Testis (tissue), 3 donors: ENCODE data around the gene CCDC178. TPM values are rescaled to one million over a fixed set of nuclear protein-coding genes. Genes with fewer than 3 reads are reported as not detected.

Experiments used
- DNase-seq: peaks from one replicate; pipeline ENCODE4 v3.0.0-alpha.2; 2019
- H3K27ac ChIP-seq, 2 donors: fragments of 200-600 bp; sonication (generic); one replicate each; pipeline ENCODE4 v1.5.1; 2019
- H3K27me3 ChIP-seq: fragments of 200-600 bp; sonication (generic); one replicate; pipeline ENCODE4 v1.5.1; 2019
- H3K36me3 ChIP-seq: fragments of 200-600 bp; sonication (generic); one replicate; pipeline ENCODE4 v1.5.1; 2017; ENCODE audit warnings: low read depth; ENCODE audit errors: missing control alignments
- H3K4me1 ChIP-seq: fragments of 200-600 bp; sonication (generic); one replicate; pipeline ENCODE4 v1.5.1; 2019
- H3K4me3 ChIP-seq, 2 donors: fragments of 200-600 bp; sonication (generic); one replicate each; pipeline ENCODE4 v1.5.1; 2017 to 2019
- H3K9me3 ChIP-seq: fragments of 200-600 bp; sonication (generic); one replicate; pipeline ENCODE4 v1.5.1; 2017
- CTCF ChIP-seq, 3 experiments: fragments of 450-650 bp in 2 of 3; fragments of 200-600 bp in 1 of 3; sonication (generic) in 1 of 3; IDR thresholded peaks; one replicate each; pipeline ENCODE4 v1.5.1; 2016 to 2019; ENCODE audit warnings: antibody characterized with exemption in 3 of 3, mild to moderate bottlenecking in 2 of 3, moderate library complexity in 1 of 3
- POLR2A ChIP-seq: fragments of 450-650 bp; IDR thresholded peaks from one replicate; pipeline ENCODE4 v1.6.1; 2017; ENCODE audit warnings: antibody characterized with exemption, mild to moderate bottlenecking, moderate library complexity
- WGBS, 2 donors: methylation state at CpG; one replicate each; pipeline ENCODE4 v1.1.5; 2018; 5-methylcytosine and 5-hydroxymethylcytosine counted together
- intact Hi-C: fragments of 100-400 bp; cut with DNase I; formaldehyde crosslinking; loops from one replicate; pipeline ENCODE4 v1.15.1; 2023; ENCODE audit warnings: low total_unique reads
- polyA plus RNA-seq: library from polyadenylated mRNA; stranded (reverse); fragments of 350-450 nt; fragmentation: Illumina TruSeq; extraction: RNeasy Lipid Tissue Mini Kit (QIAGEN cat#74804); gene quantifications from one replicate; pipeline ENCODE4 v1.2.3, GENCODE V29; 2014; ENCODE audit warnings: low read depth, low replicate concordance; ENCODE audit not compliant: insufficient read depth
- total RNA-seq, 2 donors: library from RNA; depleted of rRNA; stranded (reverse); fragments of >200 nt; gene quantifications; one replicate each; pipeline ENCODE4 v1.2.3, GENCODE V29; 2016

CCDC178 gene
- total and polyA plus RNA-seq, 3 donors from 2014 or later: 8.6 to 17.5 (median 10.2) TPM

GRCh38 chr18:33114749-33115148, 325.8 kb downstream of the CCDC178 start:
- H3K4me3 ChIP-seq: no peak overlapping the region
- TF ChIP-seq CTCF (IDR thresholded peaks at IDR 0.05) (no peak), POLR2A (no peak)
- no peak overlapping the region for H3K27ac ChIP-seq
- H3K36me3 ChIP-seq: no peaks in the 10 kb centered on the region
- no peak for DNase-seq
- no peaks in the 10 kb centered on the region for H3K9me3 ChIP-seq
- no peaks in the 10 kb centered on the region for H3K27me3 ChIP-seq
- intact Hi-C loops: no loop called here
- no peaks in the 10 kb centered on the region for H3K4me1 ChIP-seq
- WGBS, 2 donors: 77 to 90% methylated on average over 1 of the region's 1 CpG

GRCh38 chr18:33113416-33113815, 327.1 kb downstream of the CCDC178 start:
- Histone ChIP-seq H3K27me3 (no peaks in the 10 kb centered on the region), H3K4me1 (no peaks in the 10 kb centered on the region), H3K27ac (no peak overlapping the region), H3K9me3 (no peaks in the 10 kb centered on the region), H3K36me3 (no peaks in the 10 kb centered on the region), H3K4me3 (no peak overlapping the region)
- intact Hi-C loops: no loop called here
- no peak for DNase-seq
- TF ChIP-seq POLR2A: no peak
- 59 to 76% methylated on average over 1 of the region's 1 CpG for WGBS, 2 donors

DNA sequence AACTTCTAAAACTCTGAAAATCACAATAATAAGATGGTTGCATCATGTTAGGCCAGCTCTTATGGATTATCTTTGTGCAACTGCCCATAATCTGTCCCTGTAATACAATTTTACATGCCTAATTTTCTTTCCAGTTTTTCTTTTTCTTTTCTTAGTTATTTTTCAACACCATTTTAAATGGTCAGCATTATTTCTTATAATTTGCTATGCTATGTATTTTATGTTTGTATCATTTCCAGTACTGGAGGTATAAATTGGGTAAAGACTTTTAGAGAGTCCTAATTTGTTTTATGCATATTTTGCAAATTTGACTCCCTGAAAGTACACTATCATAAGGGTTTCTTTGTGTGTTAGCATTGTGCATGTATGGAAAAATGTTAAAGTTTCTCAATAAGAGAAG, 333.0 kb downstream of the CCDC178 start:
- Histone ChIP-seq H3K27me3 (no peaks in the 10 kb centered on the region), H3K36me3 (no peaks in the 10 kb centered on the region), H3K27ac (no peak overlapping the region), H3K4me3 (no peak overlapping the region), H3K4me1 (no peaks in the 10 kb centered on the region), H3K9me3 (no peaks in the 10 kb centered on the region)
- no peak for DNase-seq
- intact Hi-C loops: no loop called here
- TF ChIP-seq POLR2A (no peak), CTCF (IDR thresholded peaks at IDR 0.05) (no peak)

GRCh38 chr18:33101316-33101715, 339.2 kb downstream of the CCDC178 start:
- TF ChIP-seq CTCF (IDR thresholded peaks at IDR 0.05): no peak
- TF ChIP-seq POLR2A: no peak
- WGBS, 2 donors: 82 to 88% methylated on average over 3 of the region's 3 CpGs
- no peaks in the 10 kb centered on the region for H3K4me1 ChIP-seq
- no peak overlapping the region for H3K4me3 ChIP-seq
- no peak overlapping the region for H3K27ac ChIP-seq
- intact Hi-C loops: no loop called here
- H3K9me3 ChIP-seq: no peaks in the 10 kb centered on the region
- H3K36me3 ChIP-seq: no peaks in the 10 kb centered on the region
- no peaks in the 10 kb centered on the region for H3K27me3 ChIP-seq
- no peak for DNase-seq

- H3K9me3 ChIP-seq: no peaks in the 10 kb centered on the region
- H3K4me1 ChIP-seq: no peaks in the 10 kb centered on the region
- intact Hi-C loops: no loop called here
- no peak overlapping the region for H3K4me3 ChIP-seq
- WGBS, 2 donors: 80 to 81% methylated on average over 3 of the region's 3 CpGs
- no peak for DNase-seq
- H3K27me3 ChIP-seq: no peaks in the 10 kb centered on the region
- TF ChIP-seq CTCF (IDR thresholded peaks at IDR 0.05) (no peak), POLR2A (no peak)
- H3K36me3 ChIP-seq: no peaks in the 10 kb centered on the region
- no peak overlapping the region for H3K27ac ChIP-seq
Observed at GRCh38 chr18:33099626-33100025, 340.9 kb downstream of the CCDC178 start.
